HG02759 (cell line): Measurements from ENCODE around the gene NPEPPS.
"Not testable (repeated sequence)": the region's sequence is repeated elsewhere in the genome, so short reads cannot be mapped to it uniquely, and the experiment has no call there.

Source experiments
- ATAC-seq: cut with Tn5 transposase; IDR thresholded peaks from one replicate; pipeline ENCODE4 v1.9.1; 2021; ENCODE audit warnings: mild to moderate bottlenecking, moderate library complexity; ENCODE audit not compliant: unreplicated experiment

Gene NPEPPS, protein sequence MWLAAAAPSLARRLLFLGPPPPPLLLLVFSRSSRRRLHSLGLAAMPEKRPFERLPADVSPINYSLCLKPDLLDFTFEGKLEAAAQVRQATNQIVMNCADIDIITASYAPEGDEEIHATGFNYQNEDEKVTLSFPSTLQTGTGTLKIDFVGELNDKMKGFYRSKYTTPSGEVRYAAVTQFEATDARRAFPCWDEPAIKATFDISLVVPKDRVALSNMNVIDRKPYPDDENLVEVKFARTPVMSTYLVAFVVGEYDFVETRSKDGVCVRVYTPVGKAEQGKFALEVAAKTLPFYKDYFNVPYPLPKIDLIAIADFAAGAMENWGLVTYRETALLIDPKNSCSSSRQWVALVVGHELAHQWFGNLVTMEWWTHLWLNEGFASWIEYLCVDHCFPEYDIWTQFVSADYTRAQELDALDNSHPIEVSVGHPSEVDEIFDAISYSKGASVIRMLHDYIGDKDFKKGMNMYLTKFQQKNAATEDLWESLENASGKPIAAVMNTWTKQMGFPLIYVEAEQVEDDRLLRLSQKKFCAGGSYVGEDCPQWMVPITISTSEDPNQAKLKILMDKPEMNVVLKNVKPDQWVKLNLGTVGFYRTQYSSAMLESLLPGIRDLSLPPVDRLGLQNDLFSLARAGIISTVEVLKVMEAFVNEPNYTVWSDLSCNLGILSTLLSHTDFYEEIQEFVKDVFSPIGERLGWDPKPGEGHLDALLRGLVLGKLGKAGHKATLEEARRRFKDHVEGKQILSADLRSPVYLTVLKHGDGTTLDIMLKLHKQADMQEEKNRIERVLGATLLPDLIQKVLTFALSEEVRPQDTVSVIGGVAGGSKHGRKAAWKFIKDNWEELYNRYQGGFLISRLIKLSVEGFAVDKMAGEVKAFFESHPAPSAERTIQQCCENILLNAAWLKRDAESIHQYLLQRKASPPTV

DNA sequence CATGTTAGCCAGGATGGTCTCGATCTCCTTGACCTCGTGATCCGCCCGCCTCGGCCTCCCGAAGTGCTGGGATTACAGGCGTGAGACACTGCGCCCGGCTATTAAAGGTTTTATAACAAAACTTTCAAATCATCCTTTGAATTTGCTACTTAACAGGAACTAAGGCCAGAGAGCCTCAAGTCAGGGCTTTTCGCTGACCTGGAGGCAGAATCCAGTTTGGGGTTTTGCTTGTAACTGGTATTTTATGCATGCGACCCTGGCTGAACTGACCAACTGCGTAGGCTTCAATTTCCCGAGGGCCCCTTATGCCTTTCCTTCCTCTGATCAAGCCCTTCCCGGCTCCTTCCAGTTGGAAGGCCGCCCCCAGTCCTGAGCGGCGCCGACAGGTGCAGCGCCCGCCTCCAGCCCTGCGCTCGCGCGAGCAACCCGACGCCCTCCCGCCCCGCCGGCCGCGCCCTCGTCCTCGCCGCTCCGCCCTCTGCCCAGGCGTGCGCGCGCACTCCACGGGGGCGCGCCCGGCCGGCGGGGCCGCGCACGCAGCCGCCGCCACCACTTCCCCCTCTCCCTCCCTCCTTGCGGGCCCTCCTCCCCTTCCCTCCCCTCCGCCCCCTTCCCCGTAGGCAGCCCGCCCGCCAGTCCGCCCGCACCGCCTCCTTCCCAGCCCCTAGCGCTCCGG, at the start of gene NPEPPS:
TSS of gene NPEPPS (plus strand) at position 552 of the 676 bp plus-strand sequence. CDS start 193 bp downstream, outside the sequence.
- ATAC-seq, result peak; percentile 84

DNA sequence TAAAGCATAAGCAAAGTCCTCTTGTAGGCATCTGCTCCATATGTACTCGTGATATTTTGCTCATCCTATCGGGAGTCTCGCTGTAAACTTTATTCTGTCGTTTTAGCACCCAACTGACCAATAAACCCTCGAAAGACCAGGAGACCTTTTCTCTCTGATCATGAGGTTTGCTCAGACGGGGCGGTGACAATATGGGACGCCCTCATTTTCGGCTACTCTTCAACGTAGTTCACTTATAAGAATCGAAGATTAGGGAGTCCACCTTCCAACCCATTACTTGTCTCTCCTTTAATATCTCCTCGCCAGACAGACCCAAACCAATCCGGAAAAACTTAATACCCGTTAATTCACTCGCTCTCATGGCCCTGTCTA, 39.1 kb upstream of the NPEPPS start:
- ATAC-seq, result not testable (repeated sequence)

DNA sequence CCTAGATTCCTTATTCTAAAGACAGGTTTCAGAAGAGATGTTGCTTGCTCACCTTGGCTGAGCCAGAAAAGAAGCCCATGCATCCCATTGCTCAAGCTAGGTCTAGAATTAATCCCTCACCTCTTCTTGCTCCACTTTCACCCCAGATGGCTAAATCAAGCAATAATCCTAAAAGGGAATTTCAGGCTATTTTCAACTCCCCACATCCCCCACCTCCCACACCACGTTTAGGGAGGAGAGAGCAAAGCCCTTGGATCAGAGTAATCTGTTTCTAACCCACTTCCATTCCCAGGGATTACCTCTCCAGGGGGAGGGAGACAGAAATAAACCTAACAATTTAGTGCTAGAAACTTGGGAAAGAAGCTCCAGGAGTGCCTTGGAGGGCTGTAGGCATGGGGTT, 31.8 kb upstream of the NPEPPS start:
- not testable (repeated sequence) for ATAC-seq

- not testable (repeated sequence) for ATAC-seq
Observed at GRCh38 chr17:47499494-47499893, 31.4 kb upstream of the NPEPPS start.

DNA sequence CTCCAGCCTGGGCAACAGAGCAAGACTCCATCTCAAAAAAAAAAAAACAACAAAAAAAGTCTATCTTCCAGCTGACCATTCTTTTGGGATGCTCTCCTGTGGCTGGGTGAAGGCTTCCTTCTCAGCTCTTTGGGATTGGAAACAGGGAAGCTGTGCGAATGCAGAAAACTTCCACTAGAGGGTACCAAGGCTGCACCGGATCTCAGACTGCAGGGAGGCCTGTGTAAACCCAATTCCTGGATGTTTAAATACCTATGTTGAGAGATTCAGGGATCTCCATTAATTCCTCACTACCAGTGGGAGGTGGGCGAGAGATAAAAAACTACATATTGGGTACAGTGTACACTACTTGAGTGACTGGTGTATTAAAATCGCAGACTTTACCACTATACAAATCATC, 30.3 kb upstream of the NPEPPS start:
- not testable (repeated sequence) for ATAC-seq

- peak; percentile 85 for ATAC-seq
Observed at GRCh38 chr17:47502122-47502731, 28.7 kb upstream of the NPEPPS start.

DNA sequence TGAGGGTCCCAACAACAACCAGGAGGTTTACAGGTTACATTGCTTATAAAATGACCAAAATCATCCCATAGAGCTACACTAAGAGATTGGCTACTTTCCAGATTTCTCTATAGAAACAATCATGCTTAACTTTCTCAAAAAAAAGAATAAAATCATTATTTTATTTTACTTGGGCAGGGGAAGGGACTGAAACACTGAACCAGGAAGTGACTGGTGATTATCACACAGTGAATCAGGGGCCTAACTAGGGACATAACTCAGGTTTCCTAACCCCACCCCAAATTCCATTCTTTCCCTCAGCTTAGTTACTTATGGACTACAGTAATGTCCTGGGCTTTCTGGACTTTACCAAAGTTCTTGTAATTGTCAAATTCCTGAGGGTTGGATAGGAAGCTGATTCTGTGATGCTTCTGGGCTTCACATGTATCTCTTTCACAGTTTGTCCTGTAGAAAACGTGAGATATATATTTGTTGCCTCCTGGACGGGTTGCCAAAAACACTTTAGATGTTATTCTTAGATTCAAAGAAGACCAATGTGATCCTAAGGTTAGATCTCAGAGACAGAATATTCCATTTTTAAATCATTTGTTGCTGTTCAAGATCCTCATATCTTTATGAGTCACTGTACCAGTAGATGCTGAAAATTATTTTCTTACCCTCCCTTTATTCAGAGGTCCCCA, 28.0 kb upstream of the NPEPPS start:
- ATAC-seq, result not testable (repeated sequence)

GRCh38 chr17:47511701-47512146, 19.2 kb upstream of the NPEPPS start:
- ATAC-seq, result not testable (repeated sequence)

- not testable (repeated sequence) for ATAC-seq
Observed at GRCh38 chr17:47513301-47513700, 17.6 kb upstream of the NPEPPS start.

DNA sequence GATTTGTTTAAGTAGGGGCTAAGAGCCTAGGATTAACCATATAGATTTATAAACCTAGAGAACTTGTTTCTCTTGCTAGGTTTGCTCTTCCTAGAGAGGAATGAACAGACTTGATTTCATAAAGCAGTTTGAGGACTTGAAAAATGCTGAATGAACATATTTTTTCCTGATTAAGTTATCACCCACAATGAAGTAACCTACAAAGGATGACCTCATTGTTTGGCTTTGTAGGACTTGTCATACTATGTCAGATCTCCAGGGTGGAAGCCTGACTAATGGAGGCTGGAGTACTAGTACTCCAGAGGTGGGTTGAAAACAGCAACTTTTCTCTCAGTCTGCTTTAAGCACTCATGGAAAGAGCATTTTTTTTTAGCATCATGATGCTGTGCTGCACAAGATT, 12.0 kb upstream of the NPEPPS start:
- ATAC-seq, result not testable (repeated sequence)

DNA sequence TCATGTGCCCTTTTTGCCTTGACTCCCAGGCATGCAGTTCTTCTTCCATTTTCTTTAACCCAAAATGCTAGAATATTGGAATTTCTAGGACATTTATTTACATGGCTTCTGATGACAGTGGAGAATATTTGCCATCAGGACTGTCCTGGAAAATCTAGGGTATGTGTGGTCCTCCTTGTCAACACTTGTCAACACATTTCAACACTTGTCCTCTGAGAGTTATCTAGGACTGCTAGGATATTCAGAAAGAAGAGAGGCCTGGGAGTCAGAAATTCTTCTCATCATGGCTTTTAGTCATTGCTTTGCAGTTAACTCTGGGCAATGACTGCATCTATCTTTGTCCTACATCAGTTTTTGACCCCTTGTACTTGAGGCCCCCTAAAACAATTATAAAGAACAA, 11.5 kb upstream of the NPEPPS start:
- ATAC-seq, result not testable (repeated sequence)

DNA sequence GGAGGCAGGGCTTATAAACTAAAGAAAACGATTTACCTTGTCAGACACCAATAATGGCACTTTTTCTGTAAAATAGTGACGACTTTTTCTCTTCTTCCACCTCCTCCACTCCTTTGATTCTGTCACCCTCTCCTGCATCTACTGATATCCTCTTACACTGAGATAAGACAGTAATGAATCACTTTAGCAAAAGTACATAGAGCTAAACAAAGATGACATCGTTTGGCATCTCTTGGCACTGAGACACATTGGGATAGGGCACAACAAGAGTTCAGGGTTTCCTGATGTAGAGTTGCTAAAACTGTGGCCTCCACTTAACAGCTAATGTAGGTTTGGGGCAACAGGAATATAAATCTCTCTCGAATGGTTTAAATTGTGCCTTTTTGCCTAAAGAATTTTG, 10.6 kb upstream of the NPEPPS start:
- ATAC-seq, result not testable (repeated sequence)

DNA sequence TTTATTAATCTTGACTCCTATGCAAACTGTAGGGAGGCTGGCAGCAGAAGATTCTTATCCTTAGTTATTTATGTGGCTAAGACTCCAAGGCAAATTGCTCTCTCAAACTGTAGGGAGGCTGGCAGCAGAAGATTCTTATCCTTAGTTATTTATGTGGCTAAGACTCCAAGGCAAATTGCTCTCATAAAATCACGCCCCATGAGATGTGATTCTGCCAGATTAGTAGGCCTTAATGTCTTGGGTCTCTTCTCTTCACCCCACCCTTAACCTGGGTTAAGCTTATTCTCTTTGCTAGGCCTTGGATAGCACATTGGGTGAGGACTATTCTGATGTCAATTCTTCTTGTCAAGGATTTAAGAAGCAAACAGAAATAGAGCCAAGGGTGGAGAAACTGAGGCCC, 9.5 kb upstream of the NPEPPS start:
- not testable (repeated sequence) for ATAC-seq

DNA sequence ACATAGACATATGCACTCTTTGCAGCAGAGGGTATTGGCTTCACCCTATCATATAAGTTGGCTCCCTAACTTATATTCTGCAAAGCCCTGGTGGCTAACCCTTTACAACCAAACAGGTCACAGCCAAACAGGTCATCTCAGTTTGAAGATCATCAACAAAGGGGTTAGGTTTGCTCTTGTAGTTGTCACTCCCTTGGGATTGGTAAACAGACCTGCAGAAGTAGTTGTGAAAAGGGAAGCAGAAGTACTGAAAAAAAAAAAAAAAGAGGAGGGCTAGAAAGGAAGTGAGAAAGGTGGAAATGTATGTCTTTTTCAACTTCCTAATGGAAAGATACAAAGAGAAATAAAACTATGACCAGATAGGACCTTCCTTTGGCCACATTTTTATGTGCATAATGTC, 8.6 kb upstream of the NPEPPS start:
- not testable (repeated sequence) for ATAC-seq

DNA sequence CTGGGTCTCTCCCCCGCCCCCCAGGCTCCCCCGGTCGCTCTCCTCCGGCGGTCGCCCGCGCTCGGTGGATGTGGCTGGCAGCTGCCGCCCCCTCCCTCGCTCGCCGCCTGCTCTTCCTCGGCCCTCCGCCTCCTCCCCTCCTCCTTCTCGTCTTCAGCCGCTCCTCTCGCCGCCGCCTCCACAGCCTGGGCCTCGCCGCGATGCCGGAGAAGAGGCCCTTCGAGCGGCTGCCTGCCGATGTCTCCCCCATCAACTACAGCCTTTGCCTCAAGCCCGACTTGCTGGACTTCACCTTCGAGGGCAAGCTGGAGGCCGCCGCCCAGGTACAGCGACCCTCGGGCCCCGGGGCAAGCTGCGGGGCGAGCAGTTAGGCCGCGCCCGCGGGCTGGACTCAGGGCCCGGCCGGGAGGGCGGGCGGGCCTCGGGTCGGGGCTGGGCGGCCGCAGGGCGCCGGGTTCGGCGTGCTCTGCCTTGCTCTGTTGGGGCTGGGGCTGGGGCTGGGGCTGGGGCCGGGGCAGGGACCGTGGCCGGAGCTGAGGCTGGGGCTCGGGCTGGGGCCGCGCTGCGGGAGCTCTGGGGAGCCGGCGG, 419 bp downstream of the NPEPPS start:
- peak; percentile 40 for ATAC-seq

- not testable (repeated sequence) for ATAC-seq
Observed at GRCh38 chr17:47539085-47539484, 8.2 kb downstream of the NPEPPS start.

GRCh38 chr17:47541676-47542075, 10.8 kb downstream of the NPEPPS start:
- ATAC-seq, result not testable (repeated sequence)

- not testable (repeated sequence) for ATAC-seq
Observed at GRCh38 chr17:47544327-47544726, 13.4 kb downstream of the NPEPPS start.

DNA sequence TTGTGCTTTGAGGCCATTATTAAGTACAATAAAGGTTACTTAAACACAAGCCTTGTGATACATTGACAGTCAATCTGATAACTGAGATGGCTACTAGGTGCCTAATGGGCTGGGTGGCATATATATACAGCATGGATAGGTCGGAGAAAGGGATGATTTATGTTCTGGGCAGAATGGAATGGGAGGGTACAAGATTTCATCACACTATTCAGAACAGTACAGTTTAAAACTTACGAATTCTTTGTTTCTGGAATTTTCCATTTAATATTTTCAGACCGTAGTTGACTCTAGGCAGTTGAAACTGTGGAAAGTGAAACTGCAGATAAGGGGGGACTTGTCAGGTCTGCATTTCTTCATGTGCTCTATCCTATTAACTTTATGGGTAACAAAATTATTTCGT, 23.8 kb downstream of the NPEPPS start:
- ATAC-seq, result not testable (repeated sequence)

- ATAC-seq, result not testable (repeated sequence)
Observed at GRCh38 chr17:47556108-47556507, 25.2 kb downstream of the NPEPPS start.
